Measurements from ENCODE around the gene ANAPC15. TPM values are rescaled to one million over a fixed set of nuclear protein-coding genes. Genes with fewer than 3 reads are reported as not detected.
A peak's percentile ranks its signal among the peaks of the same experiment; 100 is the strongest.

The ANAPC15 gene
- total and polyA plus RNA-seq, 2 of the 13 experiments (the other 11 are each of a cell fraction or from before 2014, with no cell fraction given), result 18.8 to 25.7 TPM

DNA sequence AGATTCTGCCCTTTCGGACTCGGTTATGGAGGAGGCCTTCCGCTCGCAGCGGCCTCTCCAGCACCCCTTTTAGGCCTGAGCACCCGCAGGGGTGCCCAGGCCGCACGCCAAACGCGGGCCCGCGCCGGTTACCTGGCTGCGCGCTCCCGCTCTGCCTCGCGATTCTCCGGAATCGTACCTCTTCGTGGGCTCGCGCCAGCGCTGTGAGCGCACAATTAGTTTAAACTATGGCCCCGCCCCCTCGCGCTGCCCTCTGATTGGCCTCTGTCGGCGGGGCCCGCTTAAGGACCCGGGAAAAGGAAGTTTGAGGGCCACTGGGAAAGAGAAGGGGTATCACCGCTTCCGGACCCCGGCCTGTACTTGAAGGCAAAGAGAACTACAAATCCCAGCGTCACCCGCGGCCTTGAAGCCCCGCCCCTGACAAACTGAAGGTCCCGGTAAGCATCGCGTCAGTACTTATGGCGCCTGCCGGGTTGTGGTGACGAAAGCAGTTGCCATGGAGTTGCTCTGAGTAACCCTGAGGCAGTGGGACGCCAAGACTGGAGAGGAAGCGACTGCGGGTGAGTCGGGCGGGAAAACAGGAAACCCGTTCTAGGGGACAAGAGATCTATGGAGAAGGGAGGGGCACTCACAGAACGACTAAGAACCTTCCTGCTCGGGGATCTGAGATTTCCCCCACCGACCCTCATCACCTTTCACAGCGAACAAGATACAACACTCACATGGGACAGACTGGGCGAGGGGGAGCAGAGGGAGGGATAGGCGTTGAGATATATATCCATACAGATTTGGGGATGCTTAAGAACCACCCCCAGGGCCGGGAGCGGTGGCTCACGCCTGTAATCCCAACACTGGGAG lies 31.9 kb downstream of the ANAPC15 start, which contains the start of the genes LRRC51 and NUMA1 (continued):
- TF ChIP-seq HNRNPL (IDR thresholded peaks at IDR 0.05; ENCODE audit: low read depth, low read length) (0 out of 2 replicates have a peak, but pooled peaks have one; percentile 51), BRD4 (CRISPR knock-in tag; IDR thresholded peaks at IDR 0.05) (no peak), RCOR2 (CRISPR knock-in tag; IDR thresholded peaks at IDR 0.05) (no peak), ZNF737 (CRISPR knock-in tag; IDR thresholded peaks at IDR 0.05; ENCODE audit: borderline replicate concordance) (no peak), CCDC6 (CRISPR knock-in tag; IDR thresholded peaks at IDR 0.05) (no peak; the same call in none of the 2 replicates), GATAD1 (CRISPR knock-in tag; IDR thresholded peaks at IDR 0.05) (peak; percentile 81), ZNF20 (CRISPR knock-in tag; IDR thresholded peaks at IDR 0.05) (no peak), MAFF (IDR thresholded peaks at IDR 0.05; ENCODE audit: low read depth, low read length) (0 out of 2 replicates have a peak, but pooled peaks have one; percentile 0), PRMT3 (CRISPR knock-in tag; IDR thresholded peaks at IDR 0.05; ENCODE audit: borderline replicate concordance, low read depth) (no peak), NFATC3 (CRISPR knock-in tag; IDR thresholded peaks at IDR 0.05) (no peak), FLYWCH1 (CRISPR knock-in tag; IDR thresholded peaks at IDR 0.05) (no peak), ZFP90 (CRISPR knock-in tag; IDR thresholded peaks at IDR 0.05; ENCODE audit: borderline replicate concordance) (no peak), ZNF530 (CRISPR knock-in tag; IDR thresholded peaks at IDR 0.05; ENCODE audit: low read depth) (no peak), ZMAT3 (CRISPR knock-in tag; conservative IDR thresholded peaks at IDR 0.05) (no peak), RBFOX2 (IDR thresholded peaks at IDR 0.05; ENCODE audit: low read depth, low read length) (peak; percentile 85), ZNF652 (CRISPR knock-in tag; IDR thresholded peaks at IDR 0.05; ENCODE audit: borderline replicate concordance, low read depth) (no peak), POLR2AphosphoS2 (IDR thresholded peaks at IDR 0.05; ENCODE audit: low read depth, low read length) (no peak), ZNF674 (CRISPR knock-in tag; IDR thresholded peaks at IDR 0.05; ENCODE audit: low read depth) (no peak), MTF1 (CRISPR knock-in tag; IDR thresholded peaks at IDR 0.05) (no peak), YEATS2 (CRISPR knock-in tag; IDR thresholded peaks at IDR 0.05; ENCODE audit: borderline replicate concordance) (peak; percentile 72; the same call in 1 of the 2 replicates), MTF2 (CRISPR knock-in tag; IDR thresholded peaks at IDR 0.05; ENCODE audit: borderline replicate concordance) (no peak)
- TF ChIP-seq, protein P1, sequence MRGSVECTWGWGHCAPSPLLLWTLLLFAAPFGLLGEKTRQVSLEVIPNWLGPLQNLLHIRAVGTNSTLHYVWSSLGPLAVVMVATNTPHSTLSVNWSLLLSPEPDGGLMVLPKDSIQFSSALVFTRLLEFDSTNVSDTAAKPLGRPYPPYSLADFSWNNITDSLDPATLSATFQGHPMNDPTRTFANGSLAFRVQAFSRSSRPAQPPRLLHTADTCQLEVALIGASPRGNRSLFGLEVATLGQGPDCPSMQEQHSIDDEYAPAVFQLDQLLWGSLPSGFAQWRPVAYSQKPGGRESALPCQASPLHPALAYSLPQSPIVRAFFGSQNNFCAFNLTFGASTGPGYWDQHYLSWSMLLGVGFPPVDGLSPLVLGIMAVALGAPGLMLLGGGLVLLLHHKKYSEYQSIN (CRISPR knock-in tag; IDR thresholded peaks at IDR 0.05; ENCODE audit: borderline replicate concordance), result no peak
- TF ChIP-seq, protein P2, sequence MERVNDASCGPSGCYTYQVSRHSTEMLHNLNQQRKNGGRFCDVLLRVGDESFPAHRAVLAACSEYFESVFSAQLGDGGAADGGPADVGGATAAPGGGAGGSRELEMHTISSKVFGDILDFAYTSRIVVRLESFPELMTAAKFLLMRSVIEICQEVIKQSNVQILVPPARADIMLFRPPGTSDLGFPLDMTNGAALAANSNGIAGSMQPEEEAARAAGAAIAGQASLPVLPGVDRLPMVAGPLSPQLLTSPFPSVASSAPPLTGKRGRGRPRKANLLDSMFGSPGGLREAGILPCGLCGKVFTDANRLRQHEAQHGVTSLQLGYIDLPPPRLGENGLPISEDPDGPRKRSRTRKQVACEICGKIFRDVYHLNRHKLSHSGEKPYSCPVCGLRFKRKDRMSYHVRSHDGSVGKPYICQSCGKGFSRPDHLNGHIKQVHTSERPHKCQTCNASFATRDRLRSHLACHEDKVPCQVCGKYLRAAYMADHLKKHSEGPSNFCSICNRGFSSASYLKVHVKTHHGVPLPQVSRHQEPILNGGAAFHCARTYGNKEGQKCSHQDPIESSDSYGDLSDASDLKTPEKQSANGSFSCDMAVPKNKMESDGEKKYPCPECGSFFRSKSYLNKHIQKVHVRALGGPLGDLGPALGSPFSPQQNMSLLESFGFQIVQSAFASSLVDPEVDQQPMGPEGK (CRISPR knock-in tag; IDR thresholded peaks at IDR 0.05), result no peak
- TF ChIP-seq, protein P3, sequence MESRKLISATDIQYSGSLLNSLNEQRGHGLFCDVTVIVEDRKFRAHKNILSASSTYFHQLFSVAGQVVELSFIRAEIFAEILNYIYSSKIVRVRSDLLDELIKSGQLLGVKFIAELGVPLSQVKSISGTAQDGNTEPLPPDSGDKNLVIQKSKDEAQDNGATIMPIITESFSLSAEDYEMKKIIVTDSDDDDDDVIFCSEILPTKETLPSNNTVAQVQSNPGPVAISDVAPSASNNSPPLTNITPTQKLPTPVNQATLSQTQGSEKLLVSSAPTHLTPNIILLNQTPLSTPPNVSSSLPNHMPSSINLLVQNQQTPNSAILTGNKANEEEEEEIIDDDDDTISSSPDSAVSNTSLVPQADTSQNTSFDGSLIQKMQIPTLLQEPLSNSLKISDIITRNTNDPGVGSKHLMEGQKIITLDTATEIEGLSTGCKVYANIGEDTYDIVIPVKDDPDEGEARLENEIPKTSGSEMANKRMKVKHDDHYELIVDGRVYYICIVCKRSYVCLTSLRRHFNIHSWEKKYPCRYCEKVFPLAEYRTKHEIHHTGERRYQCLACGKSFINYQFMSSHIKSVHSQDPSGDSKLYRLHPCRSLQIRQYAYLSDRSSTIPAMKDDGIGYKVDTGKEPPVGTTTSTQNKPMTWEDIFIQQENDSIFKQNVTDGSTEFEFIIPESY (CRISPR knock-in tag; IDR thresholded peaks at IDR 0.05), result no peak
- TF ChIP-seq, protein P4, sequence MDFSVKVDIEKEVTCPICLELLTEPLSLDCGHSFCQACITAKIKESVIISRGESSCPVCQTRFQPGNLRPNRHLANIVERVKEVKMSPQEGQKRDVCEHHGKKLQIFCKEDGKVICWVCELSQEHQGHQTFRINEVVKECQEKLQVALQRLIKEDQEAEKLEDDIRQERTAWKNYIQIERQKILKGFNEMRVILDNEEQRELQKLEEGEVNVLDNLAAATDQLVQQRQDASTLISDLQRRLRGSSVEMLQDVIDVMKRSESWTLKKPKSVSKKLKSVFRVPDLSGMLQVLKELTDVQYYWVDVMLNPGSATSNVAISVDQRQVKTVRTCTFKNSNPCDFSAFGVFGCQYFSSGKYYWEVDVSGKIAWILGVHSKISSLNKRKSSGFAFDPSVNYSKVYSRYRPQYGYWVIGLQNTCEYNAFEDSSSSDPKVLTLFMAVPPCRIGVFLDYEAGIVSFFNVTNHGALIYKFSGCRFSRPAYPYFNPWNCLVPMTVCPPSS (IDR thresholded peaks at IDR 0.05), result no peak
